ENCODE data around the gene ARX. TPM values are rescaled to one million over a fixed set of nuclear protein-coding genes. Genes with fewer than 3 reads are reported as not detected.

The ARX gene
- total and polyA plus RNA-seq, 10 donors, result 0.26 to 0.32 TPM; not detected in 8

- WGBS, 5 donors, result 49 to 64% (median 58%) methylated on average over 5 to 6 of the region's 6 CpGs
- intact Hi-C loops (cut with DNase I; ENCODE audit: low total_unique reads), result no loop called here
Measured at GRCh38 chrX:25026576-25026975, 10.8 kb upstream of the ARX start.

GRCh38 chrX:25025615-25026014 lies 9.8 kb upstream of the ARX start:
- intact Hi-C loops (cut with DNase I; ENCODE audit: low total_unique reads), result no loop called here
- H3K27me3 ChIP-seq (replicated peaks in 1 of 7), result peaks cover 7 to 57% (median 37%) of the 10 kb centered on the region in 7 donors

More at GRCh38 chrX:25026576-25026975, 10.8 kb upstream of the ARX start:
- no peak overlapping the region for H3K27ac ChIP-seq
- no peak for TF ChIP-seq POLR2AphosphoS5 (IDR thresholded peaks at IDR 0.05)
- no peak for TF ChIP-seq CTCF (IDR thresholded peaks at IDR 0.05 in 8 of 11, conservative IDR thresholded peaks at IDR 0.05 in 3 of 11)
- no peak for TF ChIP-seq POLR2A (IDR thresholded peaks at IDR 0.05)
- no peaks in the 10 kb centered on the region for H3K36me3 ChIP-seq
- no peak overlapping the region for H3K4me3 ChIP-seq
- no peaks in the 10 kb centered on the region for H3K9me3 ChIP-seq
- H3K4me1 ChIP-seq, result peaks cover 0 to 8% (median 3%) of the 10 kb centered on the region in 6 donors
- DNase-seq, result no peak
- H3K27me3 ChIP-seq (replicated peaks in 1 of 7), result peaks cover 4 to 48% (median 28%) of the 10 kb centered on the region in 7 donors

GRCh38 chrX:25023908-25024307 lies 8.1 kb upstream of the ARX start:
- no peak for TF ChIP-seq POLR2A (IDR thresholded peaks at IDR 0.05)
- TF ChIP-seq CTCF (IDR thresholded peaks at IDR 0.05 in 8 of 11, conservative IDR thresholded peaks at IDR 0.05 in 3 of 11), result no peak
- DNase-seq, result no peak
- Histone ChIP-seq H3K4me1 (peaks cover 0 to 29% (median 8%) of the 10 kb centered on the region in 6 donors), H3K9me3 (no peaks in the 10 kb centered on the region), H3K27ac (no peak overlapping the region), H3K4me3 (no peak overlapping the region), H3K27me3 (replicated peaks in 1 of 7) (peaks cover 10 to 74% (median 54%) of the 10 kb centered on the region in 7 donors), H3K36me3 (no peaks in the 10 kb centered on the region)
- intact Hi-C loops (cut with DNase I; ENCODE audit: low total_unique reads), result no loop called here
- WGBS, 5 donors, result 26 to 39% (median 33%) methylated on average over 1 of the region's 1 CpG

More at GRCh38 chrX:25025615-25026014, 9.8 kb upstream of the ARX start:
- 67 to 82% (median 80%) methylated on average over 2 of the region's 2 CpGs for WGBS, 5 donors
- DNase-seq, result no peak
- peaks cover 0 to 18% (median 6%) of the 10 kb centered on the region in 6 donors for H3K4me1 ChIP-seq
- H3K4me3 ChIP-seq, result no peak overlapping the region
- no peak overlapping the region for H3K27ac ChIP-seq
- TF ChIP-seq CTCF (IDR thresholded peaks at IDR 0.05 in 8 of 11, conservative IDR thresholded peaks at IDR 0.05 in 3 of 11) (no peak), POLR2A (IDR thresholded peaks at IDR 0.05) (no peak), POLR2AphosphoS5 (IDR thresholded peaks at IDR 0.05) (no peak)
- H3K36me3 ChIP-seq, result no peaks in the 10 kb centered on the region
- no peaks in the 10 kb centered on the region for H3K9me3 ChIP-seq

- Histone ChIP-seq H3K27me3 (replicated peaks in 1 of 7) (peaks cover 10 to 86% (median 64%) of the 10 kb centered on the region in 7 donors), H3K4me1 (peaks cover 0 to 32% (median 9%) of the 10 kb centered on the region in 6 donors), H3K36me3 (no peaks in the 10 kb centered on the region), H3K9me3 (no peaks in the 10 kb centered on the region), H3K4me3 (peak overlapping the region in 1 of 8 donors; percentile 7), H3K27ac (no peak overlapping the region)
- DNase-seq, result no peak
- intact Hi-C loops (cut with DNase I; ENCODE audit: low total_unique reads), result no loop called here
- no peak for TF ChIP-seq CTCF (IDR thresholded peaks at IDR 0.05 in 8 of 11, conservative IDR thresholded peaks at IDR 0.05 in 3 of 11)
- no peak for TF ChIP-seq POLR2A (IDR thresholded peaks at IDR 0.05)
- TF ChIP-seq POLR2AphosphoS5 (IDR thresholded peaks at IDR 0.05), result no peak
- WGBS, 5 donors, result 1 to 34% (median 5%) methylated on average over 14 to 59 of the region's 59 CpGs
Measured at GRCh38 chrX:25022499-25023325, 6.9 kb upstream of the ARX start.

Data from spleen (tissue), 11 donors.